GM18858 (cell line): ENCODE results near the gene SPINK4.

Source experiments
- ATAC-seq: cut with Tn5 transposase; IDR thresholded peaks from one replicate; pipeline ENCODE4 v1.9.1; 2021; ENCODE audit not compliant: unreplicated experiment

SPINK4 gene

DNA sequence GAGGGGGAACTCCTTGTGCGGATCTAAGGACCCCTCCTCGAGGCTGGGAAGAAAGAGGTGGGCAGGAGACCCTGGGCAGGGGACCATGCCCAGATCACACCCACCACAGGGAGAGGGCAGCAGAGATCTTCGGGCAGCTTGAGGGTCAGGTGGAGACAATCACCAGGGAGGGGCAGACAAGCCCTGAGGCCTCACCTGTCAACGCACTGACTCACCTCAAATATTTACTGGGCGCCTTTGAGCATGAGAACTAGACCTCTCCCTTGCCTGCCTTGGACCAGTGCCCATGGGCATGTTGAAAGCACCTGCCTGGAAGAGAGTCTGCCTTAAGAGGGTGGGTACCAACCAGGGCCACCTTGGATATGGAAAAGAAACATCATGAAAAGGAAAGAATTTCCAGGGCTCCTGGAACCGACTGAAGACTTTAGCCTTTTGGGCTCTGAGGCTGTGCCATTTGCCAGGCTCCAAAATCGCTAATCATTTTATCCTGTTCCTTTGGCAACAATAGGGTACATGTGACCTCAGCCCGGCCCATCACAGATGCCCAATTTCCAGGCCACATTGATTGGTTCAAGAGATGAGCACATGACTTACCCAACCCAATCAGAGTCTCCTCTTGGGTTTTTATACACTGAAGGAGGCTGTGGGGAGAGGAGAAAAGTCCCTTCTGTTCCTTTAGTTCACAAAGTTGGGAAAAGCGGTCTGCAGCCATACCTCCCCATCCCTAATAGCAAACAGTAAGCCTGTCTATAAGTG is 10.4 kb upstream of the SPINK4 start:
- no peak for ATAC-seq

DNA sequence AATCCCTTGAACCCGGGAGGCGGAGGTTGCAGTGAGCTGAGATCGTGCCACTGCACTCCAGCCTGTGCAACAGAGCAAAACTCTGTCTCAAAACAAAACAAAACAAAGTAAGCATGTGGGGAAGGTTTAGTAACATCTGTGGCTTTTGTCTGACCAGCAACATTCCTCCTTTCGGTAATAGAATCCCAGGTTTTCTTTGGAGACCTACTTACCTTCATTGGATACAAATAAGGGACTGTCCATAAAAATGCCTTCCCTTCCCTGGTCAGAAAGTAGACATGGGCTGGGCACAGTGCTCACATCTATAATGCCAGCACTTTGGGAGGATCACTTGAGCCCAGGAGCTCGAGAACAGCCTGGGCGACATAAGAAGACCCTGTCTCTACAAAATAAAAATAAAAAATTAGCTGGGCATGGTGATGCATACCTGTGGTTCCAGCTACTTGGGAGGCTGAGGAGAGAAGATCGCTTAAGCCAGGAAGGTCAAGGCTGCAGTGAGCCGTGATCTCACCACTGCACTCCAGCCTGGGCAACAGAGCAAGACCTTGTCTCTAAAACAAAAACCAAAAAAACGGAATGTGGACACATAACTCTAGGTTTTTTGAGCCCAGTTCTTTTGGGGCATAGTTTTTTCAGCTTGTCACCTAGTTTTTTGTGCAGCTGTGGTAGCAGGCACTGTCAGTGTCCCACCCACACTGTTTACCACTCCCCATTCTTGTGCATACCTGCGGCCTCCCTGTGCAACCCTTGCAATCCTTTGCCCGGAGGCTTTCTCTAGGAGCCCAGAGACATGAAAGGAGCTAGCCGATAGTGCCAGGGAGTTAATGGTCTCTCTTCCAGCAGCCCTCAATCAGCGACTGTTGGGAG is 9.0 kb upstream of the SPINK4 start:
- no peak for ATAC-seq

DNA sequence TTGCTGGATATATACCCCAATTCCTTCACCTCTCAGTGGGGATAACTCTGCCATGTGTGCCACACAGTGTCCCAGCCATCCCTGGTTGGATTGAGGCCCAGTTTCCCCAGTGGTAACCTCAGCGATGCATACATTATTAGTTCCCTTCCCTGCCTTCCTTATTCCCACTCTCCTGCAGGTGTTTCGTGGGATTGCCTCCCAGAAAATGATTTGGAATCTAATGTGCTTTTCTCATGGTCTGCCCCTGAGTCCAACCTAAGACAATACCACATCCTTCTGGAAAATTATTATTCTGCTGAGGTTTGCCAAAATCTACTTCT is 8.4 kb upstream of the SPINK4 start:
- no peak for ATAC-seq

DNA sequence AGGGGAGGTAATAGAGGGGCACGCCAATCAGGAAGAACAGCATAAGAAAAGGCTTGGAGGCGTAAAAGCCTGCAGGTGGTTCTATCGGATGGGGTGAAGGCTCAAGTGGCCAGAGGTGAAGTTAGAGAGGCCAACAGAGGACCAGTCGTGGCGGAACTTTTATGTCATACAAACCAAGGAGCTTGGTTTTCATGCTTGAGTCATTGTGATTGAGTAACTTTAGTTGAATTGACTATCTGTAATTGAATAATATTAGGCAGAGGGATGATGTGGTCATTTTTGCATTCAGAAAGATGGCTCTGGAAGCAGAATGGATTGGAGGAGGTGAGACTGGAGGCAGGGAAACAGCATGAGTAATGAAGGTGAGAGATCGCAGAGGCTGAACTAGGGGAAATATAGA is 7.2 kb upstream of the SPINK4 start:
- no peak for ATAC-seq

DNA sequence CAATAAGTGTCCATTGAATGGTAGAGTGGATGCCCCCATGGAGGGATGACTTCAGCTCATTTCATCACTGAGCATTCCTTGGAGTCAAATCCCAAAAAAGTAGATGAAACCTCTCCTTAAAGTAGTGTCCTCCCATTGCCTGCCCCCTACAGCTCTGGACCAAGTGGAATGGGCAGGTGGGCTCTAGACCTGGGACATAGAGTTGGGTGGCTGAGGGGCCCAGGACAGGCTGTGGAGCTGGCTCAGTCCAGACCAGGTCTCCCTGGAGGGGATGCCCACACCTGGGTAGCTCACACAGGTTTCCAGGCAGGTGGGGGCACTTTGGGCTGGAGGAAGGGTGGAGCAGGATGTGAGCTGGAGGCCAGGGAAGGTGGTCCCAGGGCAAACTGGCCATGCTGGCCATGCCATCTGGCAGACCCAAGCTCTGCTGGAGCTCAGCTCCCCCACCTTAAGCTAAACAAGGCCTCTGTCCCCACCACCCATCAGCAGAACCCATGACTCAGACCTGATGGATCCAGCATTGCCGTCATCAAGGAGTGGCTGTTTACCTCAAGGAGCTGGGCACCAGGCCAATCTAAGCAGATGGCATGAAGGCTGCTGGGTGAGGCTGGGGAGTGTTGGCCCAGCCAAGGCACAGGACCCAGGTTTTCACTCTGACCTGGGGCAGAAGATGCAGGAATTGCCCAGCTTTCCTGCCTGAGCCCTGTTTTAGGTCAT is 6.2 kb upstream of the SPINK4 start:
- no peak for ATAC-seq

DNA sequence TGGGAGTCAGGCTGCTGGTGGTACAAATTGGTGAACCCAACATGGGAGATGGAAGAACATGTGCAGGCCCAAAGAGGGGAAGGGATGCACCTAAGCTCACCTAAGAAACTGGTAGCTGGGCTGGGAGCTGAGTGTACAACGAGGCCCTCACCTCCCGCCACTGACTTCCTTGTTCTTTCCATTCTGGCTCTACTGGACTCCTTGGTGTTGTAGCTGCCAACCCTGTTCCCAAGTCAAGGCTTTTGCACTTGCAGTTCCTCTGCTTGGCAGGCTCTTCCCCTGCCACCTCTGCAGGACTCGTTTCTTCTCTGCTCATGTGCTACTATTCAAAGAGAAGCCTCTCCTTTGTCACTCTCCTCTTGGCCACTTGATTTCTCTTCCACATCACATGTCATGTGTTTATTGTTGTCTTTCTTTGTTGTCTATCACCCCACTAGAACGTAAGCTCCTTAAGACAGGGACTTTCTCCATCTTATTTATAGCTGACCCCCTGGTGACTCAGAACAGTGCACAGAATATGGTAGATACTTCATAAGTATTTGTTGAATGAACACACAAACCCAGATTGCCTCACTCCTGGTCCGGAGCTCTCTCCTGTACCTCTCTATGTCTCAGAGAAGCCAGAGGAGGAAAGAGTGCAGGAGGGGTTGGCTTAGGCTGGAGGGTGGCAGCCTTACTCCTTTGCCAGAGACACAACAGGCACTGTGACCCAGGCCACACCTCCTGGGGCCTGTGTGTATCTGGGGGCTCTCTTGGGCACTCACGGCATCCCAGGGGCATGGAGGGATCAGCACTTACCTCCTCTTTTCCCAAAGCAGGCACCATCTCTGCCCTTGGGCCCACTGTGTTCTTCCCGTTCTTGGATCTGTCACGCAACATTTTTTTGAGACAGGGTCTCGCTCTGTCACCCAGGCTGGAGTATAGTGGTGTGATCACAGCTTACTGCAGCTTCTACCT is 5.2 kb upstream of the SPINK4 start:
- ATAC-seq, result no peak

DNA sequence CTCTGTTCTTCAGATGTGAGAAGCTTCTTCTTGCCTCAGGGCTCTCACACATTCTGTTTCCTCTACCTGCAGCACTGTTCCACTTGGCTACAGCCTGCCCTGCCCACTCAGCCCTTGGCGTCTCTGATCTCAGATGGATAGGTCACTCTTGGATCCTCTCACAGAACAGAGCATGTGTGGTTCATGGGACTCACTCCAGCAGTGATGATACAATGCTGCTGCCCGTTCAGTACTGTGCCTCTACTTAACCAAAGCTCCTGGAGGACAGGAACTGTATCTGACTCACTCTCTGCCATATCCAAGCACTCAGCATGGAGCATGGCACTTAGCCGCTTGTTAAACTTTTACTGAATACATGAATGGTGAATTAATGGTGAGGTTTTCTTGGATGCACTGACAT is 3.4 kb upstream of the SPINK4 start:
- ATAC-seq, result no peak

DNA sequence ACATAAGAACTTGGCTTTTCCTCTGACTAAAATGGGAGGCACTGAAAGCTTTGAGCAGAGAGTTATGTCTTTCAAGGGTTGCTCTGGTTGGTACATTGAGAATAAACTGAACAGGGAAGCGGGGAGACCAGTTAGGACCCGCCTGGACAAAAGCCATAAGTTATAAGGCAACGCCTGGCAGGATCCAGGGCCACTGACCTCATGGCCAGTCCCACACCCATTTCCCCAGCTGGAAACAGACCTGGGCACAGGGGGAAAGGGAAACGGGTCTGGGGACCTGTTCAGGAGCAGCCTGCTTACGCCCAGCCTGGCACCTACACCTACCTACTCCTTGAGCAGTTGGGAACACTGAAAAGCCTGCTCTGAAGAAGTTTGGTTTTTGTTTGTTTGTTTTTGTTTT is 1.3 kb downstream of the SPINK4 start:
- ATAC-seq, result no peak

DNA sequence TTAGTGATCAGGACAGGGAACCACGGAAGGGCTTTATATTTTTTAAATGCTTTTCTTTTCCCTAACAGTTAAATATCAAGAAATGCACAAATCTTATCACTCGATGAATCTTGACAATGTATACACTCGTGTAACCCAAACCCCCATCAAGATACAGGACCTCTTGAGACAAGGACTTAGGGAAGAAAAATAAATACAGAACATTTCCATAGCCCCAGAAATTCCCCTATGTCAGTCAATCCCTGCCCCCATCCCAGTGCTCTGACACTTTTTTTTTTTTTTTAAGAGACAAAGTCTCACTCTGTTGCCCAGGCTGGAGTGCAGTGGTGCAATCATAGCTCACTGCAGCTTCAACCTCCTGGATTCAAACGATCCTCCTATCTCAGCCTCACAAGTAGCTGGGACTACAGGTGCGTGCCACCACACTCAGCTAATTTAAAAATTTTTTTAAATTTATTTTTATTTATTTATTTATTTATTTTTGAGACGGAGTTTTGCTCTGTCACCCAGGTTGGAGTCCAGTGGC is 2.7 kb downstream of the SPINK4 start:
- ATAC-seq, result no peak

DNA sequence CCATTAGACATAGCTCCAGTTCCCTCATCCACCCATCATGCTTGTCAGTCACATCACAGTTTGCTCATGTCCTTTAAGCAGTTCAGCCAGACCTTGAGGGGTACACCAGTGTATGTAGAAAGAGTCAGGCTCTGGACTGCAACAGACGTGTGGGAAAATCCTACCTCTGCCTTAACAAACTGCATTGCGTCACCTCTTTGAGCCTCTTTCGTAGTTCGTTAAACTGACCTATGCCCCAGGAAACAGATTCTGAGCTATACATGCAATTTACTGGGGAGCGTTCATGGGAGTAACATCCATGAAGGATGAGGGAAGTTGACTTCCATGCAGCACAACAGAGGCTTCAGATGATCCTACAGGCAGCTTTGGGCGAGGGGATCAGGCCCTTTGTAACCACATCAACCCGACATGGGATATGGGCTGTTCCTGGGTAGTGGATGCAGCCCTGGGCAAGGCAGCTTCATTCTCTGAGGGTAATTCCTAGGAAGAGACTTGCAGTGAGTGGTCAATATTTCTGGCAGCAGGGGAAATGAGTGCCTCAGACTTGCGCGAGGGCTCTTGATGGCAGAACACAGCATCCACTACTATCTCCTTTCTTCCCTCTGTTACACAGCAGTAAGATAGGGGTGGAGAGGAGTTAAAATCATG is 4.3 kb downstream of the SPINK4 start:
- ATAC-seq, result no peak

DNA sequence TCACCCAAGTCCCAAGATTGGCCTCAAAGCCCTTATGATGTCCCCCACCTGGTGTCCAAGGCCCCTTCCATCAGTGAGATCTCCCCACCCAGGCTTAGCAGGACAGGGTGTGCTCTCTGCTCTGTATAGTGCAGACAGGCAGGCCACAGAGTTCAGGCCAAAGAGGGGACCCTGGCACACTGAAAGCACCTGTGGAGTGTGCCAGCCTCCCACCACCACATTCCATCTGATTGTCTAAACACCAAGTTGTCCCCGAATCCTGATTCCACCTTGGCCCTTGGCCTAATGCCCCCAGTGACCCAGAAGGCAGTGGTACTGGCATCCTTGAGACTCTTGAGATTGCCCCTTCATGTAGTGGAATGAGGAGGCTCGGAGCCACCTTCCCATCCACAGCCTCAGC is 5.4 kb downstream of the SPINK4 start:
- ATAC-seq, result no peak

DNA sequence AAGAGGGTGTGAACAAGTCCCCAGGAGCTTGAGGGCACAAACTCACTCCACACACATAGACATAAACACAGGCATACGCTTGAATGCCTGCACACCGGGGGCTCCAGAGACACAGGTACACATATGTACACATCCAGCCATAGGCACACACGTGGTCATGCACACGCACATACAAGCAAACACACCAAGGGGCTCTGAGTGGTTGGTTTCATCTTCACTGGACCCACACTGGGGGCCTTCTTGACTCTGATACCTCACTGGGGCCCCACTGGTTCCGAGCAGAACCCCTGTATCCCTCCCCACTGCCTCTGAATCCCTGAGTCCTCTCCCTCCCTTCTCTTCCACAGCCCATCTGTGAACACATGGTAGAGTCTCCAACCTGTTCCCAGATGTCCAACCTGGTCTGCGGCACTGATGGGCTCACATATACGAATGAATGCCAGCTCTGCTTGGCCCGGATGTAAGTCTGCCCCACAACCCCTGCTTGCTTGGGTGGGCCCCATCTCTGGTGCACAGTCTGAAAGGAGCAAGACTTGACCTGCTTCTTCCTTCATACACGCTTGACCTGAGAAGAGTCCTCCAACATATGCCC is 6.4 kb downstream of the SPINK4 start:
- ATAC-seq, result no peak

DNA sequence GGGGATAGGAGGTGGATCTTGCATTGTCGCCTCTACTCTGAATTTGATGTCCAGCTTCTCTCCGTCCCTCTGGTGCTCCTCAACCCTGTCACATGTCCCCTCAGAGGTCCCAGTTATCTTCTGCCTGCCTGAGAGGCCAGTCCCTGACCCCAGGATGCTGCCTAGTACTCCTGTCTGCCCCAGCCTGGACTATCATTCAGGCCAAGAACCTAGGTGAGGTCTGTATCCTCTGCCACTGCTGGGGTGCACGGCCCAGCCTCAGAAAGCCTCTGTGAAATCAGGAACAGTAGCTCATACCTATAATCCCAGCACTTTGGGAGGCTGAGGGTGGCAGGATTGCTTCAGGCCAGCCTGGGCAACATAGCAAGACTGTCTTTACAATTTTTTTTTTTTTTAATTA is 8.6 kb downstream of the SPINK4 start:
- ATAC-seq, result no peak

DNA sequence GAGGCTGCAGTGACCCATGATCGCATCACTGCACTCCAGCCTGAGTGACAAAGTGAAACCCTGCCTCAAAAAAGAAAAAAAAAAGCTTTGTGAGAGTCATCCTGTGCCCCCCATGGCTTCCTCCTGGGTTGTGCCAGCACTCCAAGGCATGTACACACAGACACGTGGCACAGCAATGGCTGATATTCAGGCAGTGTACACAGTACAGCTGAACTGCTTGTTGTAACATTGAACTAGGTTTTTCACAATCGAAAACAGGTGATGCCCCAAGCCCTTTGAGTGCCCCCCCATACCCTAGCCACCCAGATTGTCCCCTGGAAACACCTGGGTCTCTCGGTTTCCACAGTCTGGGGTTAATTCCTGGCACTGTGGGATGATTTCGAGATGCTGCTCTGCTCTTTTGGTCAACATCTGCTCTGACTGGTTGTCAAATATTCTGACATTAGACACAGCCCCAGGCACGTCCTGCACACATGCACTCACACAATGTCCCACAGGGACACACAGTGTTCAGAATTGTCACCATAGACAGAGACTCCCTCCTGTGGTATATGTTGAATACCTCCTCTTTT is 9.2 kb downstream of the SPINK4 start:
- ATAC-seq, result peak; percentile 53

DNA sequence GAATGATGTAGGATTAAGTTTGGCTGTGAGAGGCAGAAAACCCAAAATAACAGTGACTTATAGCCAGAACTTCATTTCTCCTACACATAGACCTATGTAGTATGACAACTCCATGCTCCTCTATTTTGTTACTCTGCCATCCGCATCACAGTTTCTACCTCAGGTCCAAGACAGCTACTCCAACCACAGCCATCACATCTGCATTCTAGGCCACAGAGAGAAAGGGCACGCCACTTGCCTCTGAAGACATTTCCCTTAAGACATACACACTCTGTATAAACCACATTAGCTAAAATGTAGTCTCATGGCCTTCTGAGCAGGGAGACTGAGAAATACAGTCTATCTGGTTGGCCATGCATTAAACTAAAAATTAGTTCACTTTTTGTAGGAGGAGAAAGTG is 10.0 kb downstream of the SPINK4 start:
- ATAC-seq, result no peak

DNA sequence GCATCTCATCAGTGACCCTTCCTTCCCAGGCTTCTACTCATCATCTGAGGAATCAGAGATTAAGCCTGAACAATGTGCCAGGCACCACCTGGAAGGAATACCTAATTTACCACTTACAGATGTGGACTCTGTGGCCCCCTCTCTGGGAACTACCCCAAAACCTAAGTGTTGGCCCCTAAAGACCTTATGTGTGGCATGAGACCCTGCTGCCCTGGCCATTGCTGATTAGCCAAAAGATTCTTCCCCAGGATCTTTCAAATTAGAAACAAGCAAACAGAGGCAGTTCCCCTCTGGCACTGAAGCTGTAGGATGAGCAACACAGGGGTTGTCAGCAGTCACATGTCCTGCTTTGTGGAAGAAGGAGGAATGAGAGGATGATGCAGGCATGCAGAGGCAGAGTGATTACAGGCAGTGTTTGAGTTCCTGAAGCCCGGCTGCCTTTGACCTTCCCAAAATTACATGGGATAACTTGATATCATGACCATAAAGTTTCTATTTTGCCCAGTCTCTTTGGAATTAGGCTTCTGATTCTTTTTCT is 10.6 kb downstream of the SPINK4 start:
- no peak for ATAC-seq

DNA sequence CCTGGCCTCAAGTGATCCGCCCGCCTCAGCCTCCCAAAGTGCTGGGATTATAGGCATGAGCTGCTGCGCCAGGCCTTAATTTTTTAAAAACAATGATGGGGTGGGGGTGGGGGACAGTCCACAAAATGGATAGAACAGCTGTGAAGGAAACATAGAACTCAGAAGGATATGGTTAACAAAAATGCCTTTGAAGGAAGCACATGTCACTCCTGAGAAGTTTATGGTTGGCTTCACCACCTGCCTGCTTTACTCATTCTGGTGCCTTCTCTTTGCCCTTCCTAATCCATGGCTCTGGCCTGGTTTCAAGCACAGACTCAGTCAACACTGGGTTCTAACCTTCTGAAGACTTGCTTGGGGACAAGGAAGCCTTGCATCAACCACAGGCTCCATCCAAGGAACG is 14.2 kb downstream of the SPINK4 start:
- no peak for ATAC-seq

DNA sequence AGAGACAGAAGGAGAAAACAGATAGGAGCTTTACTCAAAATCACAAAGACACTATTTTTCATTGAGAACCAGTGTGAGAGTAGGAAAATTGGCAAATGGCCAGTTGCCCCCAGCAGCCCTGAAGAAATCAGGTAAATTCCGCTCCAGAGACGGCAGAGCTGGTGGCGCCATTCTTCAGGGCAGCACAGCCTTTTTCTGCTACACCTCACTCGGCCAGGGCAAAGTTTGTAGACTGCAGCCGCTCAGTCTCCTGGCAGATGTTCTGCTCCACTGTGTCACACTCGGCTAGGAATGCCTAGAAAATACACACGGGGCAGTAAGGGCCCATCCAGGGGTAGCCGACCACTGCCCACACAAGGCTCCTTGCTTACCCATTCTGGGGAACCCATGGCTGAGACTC is 15.0 kb downstream of the SPINK4 start:
- no peak for ATAC-seq

DNA sequence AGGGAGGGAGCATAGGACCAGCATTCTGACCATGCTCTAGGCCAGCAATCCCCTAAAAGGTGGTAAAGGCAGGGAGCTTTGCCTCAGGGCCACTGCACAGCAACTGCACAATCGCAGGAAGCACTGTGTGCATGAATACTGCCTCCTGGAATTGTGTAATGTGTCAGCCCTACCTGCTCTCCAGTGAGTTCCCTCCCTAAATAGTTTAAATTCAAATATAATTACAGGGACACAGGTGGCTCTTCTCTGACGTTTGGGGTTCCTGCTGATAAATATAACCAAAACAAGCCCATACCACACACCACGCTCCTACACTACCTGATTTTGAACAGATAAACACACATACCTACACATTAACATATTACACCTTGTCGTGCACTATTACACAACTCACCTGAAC is 15.5 kb downstream of the SPINK4 start:
- ATAC-seq, result no peak
